Fibroblast of villous mesenchyme (primary cell): ENCODE data around the gene ADA. TPM values are rescaled to one million over a fixed set of nuclear protein-coding genes. Genes with fewer than 3 reads are reported as not detected.

Source experiments
- DNase-seq: peaks from one replicate; pipeline ENCODE4 v3.0.0-alpha.2; 2010; ENCODE audit warnings: low read depth
- H3K4me3 ChIP-seq: 2 replicates; pipeline ENCODE4 v1.5.1; 2011; ENCODE audit warnings: low read depth, mild to moderate bottlenecking, low read length
- CTCF ChIP-seq: IDR thresholded peaks from 2 replicates; pipeline ENCODE4 v1.5.1; 2012; ENCODE audit warnings: low read depth, mild to moderate bottlenecking, low read length; ENCODE audit not compliant: insufficient read depth
- total RNA-seq: library from RNA; depleted of rRNA; stranded (reverse); fragments of >200 nt; gene quantifications from 2 replicates; pipeline ENCODE4 v1.2.3, GENCODE V29; 2012

Gene ADA
- total RNA-seq, 1 donor = 10.4 TPM

DNA sequence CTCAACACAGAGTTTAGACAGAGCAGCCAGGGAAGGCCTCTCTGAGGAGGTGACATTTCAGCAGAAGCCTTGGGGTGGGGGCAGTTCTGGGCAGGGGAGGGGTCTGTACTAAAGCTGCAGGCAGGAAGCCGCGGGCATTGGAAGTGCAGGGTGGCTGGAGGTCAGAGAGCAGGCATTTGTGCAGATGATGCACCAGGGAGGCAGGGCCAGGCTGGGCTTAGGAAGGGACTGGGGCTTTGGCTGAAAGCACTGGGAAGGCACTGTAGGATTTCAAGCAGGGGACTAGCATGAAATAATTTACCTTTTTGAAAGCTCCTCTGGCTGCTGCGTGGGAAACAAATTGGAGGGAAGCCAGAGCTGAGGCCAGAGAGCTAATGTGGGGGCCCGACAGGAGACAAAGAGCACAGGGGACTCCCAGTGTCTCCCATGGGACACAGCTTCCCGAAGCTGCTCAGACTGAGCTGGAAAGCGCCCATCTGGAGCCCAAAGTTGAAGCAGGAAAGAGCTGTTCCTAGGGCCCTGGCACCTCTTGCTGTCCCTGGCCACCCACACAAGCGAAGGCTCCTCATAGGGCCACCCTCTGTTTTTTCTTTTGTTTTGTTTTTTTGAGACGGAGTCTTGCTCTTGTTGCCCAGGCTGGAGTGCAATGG is 19.3 kb downstream of the ADA start:
- no peak overlapping the region for H3K4me3 ChIP-seq
- DNase-seq = no peak
- TF ChIP-seq CTCF = no peak

GRCh38 chr20:44630297-44630696 is 21.2 kb downstream of the ADA start:
- DNase-seq = no peak
- TF ChIP-seq CTCF = no peak
- H3K4me3 ChIP-seq = no peak overlapping the region

GRCh38 chr20:44629542-44629941 is 22.0 kb downstream of the ADA start:
- no peak for TF ChIP-seq CTCF
- H3K4me3 ChIP-seq = no peak overlapping the region
- no peak for DNase-seq

DNA sequence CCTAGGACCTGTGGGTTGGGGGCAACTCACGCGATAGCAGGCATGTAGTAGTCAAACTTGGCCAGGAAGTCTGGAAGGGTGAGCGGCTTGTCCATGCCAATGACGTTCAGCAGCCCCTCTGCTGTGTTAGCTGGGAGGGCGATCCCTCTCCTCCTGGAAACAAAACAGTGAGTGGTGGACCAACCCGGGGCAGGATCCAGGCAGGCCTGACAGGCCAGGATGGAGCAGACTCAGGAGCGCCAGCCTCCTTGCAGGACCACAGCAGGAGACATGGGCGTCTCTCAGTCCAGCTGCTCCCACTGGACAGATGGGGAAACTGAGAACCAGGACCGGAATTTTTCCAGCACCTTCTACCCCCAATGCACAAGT is 22.5 kb downstream of the ADA start:
- no peak for TF ChIP-seq CTCF
- H3K4me3 ChIP-seq = no peak overlapping the region
- DNase-seq = no peak

- DNase-seq = no peak
- no peak for TF ChIP-seq CTCF
- no peak overlapping the region for H3K4me3 ChIP-seq
Observed at GRCh38 chr20:44627364-44628010, 24.0 kb downstream of the ADA start.

- no peak overlapping the region for H3K4me3 ChIP-seq
- no peak for TF ChIP-seq CTCF
- DNase-seq = no peak
Observed at GRCh38 chr20:44626278-44626677, 25.2 kb downstream of the ADA start.

GRCh38 chr20:44625361-44625760 is 26.1 kb downstream of the ADA start:
- DNase-seq = no peak
- no peak for TF ChIP-seq CTCF
- no peak overlapping the region for H3K4me3 ChIP-seq
